Motor neuron (in vitro differentiated cells): ENCODE data around the gene GNG13. TPM values are rescaled to one million over a fixed set of nuclear protein-coding genes. Genes with fewer than 3 reads are reported as not detected.
"Not testable (repeated sequence)": the region's sequence is repeated elsewhere in the genome, so short reads cannot be mapped to it uniquely, and the experiment has no call there.

Experiments used
- ATAC-seq, 8 experiments: fragments of 200-7000 bp; cut with Tn5 transposase; replicated peaks in 6 of 8; 2 replicates each; pipeline ENCODE4 v1.8.0; 2021; ENCODE audit warnings: mild to moderate bottlenecking in 8 of 8, moderate library complexity in 8 of 8
- H3K27ac ChIP-seq, 2 donors: fragments of 250-450 bp; sonication (Bioruptor Pico); 2 replicates each; pipeline ENCODE4 v1.9.0; 2021; ENCODE audit warnings: antibody characterized with exemption in 2 of 2, mild to moderate bottlenecking in 2 of 2, moderate library complexity in 1 of 2
- H3K4me1 ChIP-seq, 2 donors: fragments of 250-450 bp; sonication (Bioruptor Pico); replicated peaks in 1 of 2; 2 replicates each; pipeline ENCODE4 v1.6.1; 2021; ENCODE audit warnings: antibody characterized with exemption in 2 of 2, mild to moderate bottlenecking in 2 of 2, moderate library complexity in 1 of 2
- H3K4me3 ChIP-seq, 5 donors: fragments of 250-450 bp; sonication (Bioruptor Pico); 2 replicates each; pipeline ENCODE4 v1.9.0; 2021; ENCODE audit warnings: antibody characterized with exemption in 5 of 5, mild to moderate bottlenecking in 5 of 5, moderate library complexity in 4 of 5
- WGBS, 10 experiments: fragments of 450-650 bp; shearing (Covaris generic); methylation state at CpG; one replicate each; pipeline ENCODE4 v1.0.0; 2022; 5-methylcytosine and 5-hydroxymethylcytosine counted together
- in situ Hi-C, 9 experiments: fragments of 400-800 bp; cut with MboI; loops; one replicate each; pipeline ENCODE4 v1.15.0; 2021; ENCODE audit warnings: low sequenced_read_pairs in 9 of 9, low pct_unique_long_range_greater_than_20kb in 2 of 9; ENCODE audit not compliant: unreplicated experiment in 9 of 9
- total RNA-seq, 8 experiments: library from RNA; unstranded; fragments of 300-600 nt; gene quantifications; 2 replicates each; pipeline versions ENCODE4 v1.2.3 to v1.2.4, GENCODE V29; 2022

GNG13 gene
- total RNA-seq, 8 experiments from 2014 or later = 0.56 to 2.8 (median 0.85) TPM; not detected in 3

- WGBS, 10 experiments = 60% methylated on average over 2 of the region's 17 CpGs; no CpG with 5 or more reads in 9 of the 10 experiments
- Histone ChIP-seq H3K4me3 (no peak overlapping the region), H3K4me1 (peaks cover 0 to 11% of the 10 kb centered on the region in 2 donors), H3K27ac (no peak overlapping the region)
- in situ Hi-C loops = no loop called here
- ATAC-seq = peak in 1 of 8 experiments; percentile 12
Measured at GRCh38 chr16:828891-829290, 28.4 kb upstream of the GNG13 start.

GRCh38 chr16:827513-827912, 27.0 kb upstream of the GNG13 start:
- H3K4me3 ChIP-seq = no peak overlapping the region
- H3K27ac ChIP-seq = no peak overlapping the region
- 0 to 100% (median 89%) methylated on average over 1 to 11 of the region's 24 CpGs; no CpG with 5 or more reads in 5 of the 10 experiments for WGBS, 10 experiments
- ATAC-seq = no peak
- in situ Hi-C loops = no loop called here
- peaks cover 0 to 11% of the 10 kb centered on the region in 2 donors for H3K4me1 ChIP-seq

DNA sequence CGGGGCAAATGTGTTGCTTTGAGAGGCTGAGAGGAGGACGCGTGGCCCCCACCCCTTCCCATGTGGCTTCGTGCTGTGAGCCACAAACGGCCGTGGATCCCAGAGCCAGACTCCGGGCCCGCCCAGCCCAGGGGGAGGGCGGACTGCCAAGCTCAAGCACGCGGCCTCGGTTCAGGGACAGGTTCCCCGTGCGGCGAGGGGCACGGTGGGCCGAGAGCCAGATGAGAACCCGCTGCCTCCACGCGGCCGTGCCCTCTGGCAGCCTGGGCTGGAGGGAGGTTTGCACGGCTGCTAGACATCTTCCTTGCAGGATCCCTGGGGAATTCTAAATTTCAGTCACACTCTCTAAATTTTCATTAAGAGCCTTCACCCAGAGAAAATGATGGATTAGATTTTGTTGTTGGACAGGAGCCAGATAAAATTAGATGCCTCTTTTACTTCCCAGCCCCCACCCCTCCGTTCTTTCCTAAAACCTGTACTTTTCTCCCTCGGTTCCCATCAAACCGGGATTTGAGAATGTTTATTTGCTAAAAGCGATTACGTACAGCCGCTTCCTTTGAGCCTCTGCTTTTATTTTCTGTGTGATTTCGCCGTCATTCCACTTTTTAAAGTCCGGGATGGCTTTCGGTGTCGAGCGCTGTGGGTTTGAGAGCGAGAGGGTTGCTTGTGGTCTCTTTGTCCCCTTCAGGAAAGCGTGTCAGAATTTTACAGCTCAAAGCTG, 25.0 kb upstream of the GNG13 start:
- WGBS, 10 experiments = 11 to 100% (median 70%) methylated on average over 1 to 18 of the region's 36 CpGs
- peak overlapping the region in 1 of 2 donors; percentile 28 for H3K27ac ChIP-seq
- H3K4me3 ChIP-seq = no peak overlapping the region
- in situ Hi-C loops = no loop called here
- peak; percentile 32 to 94 (median 72) for ATAC-seq
- H3K4me1 ChIP-seq = peaks cover 0 to 11% of the 10 kb centered on the region in 2 donors

DNA sequence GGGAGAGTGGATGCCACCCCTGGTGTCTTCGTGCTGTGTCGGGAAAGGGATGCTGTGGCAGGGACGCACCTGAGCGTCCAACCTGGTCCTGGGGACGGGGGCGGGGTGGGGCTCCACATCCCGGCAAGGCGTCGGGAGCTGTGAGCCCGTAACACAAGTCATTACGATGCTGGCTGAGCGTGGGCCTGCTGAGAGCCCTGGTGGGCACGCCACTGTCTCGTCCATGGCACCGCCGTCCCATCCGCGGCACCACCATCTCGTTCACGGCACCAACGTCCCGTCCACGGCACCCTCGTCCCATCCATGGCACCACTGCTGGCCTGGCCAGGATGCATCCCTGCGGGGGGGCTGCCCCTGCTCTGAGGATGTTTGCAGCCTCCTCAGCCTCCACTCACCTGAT, 24.1 kb upstream of the GNG13 start:
- ATAC-seq = no peak
- Histone ChIP-seq H3K4me3 (no peak overlapping the region), H3K4me1 (peaks cover 0 to 11% of the 10 kb centered on the region in 2 donors), H3K27ac (no peak overlapping the region)
- in situ Hi-C loops = loop anchor here in 5 of 9 experiments (25.0 kb wide), 1 partner anchor 238 kb away; the partner anchor contains the start of gene SSTR5 (in 5 of the 5)
- no CpG with 5 or more reads among the region's 25 CpGs for WGBS, 10 experiments

DNA sequence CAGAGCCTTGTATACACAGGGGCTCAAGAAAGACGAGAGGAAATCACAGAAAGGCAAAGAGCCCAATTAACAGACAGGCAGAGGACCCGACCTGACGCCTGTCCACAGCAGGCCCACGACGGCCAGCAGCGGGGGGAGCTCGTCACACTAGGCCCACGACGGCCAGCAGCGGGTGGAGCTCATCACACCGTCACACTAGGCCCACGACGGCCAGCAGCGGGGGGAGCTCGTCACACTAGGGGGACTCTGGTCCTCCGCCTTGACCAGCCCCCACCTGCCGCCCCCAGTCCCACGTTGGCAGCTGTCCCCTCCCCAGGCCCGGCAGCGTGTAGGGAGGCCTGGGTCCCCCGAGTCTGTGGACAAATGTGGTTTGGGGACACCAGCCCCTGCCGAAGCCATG, 23.7 kb upstream of the GNG13 start:
- H3K4me3 ChIP-seq = no peak overlapping the region
- no peak overlapping the region for H3K27ac ChIP-seq
- ATAC-seq = no peak
- WGBS, 10 experiments = 86% methylated on average over 11 of the region's 22 CpGs; no CpG with 5 or more reads in 9 of the 10 experiments
- H3K4me1 ChIP-seq = peaks cover 0 to 11% of the 10 kb centered on the region in 2 donors
- in situ Hi-C loops = loop anchor here in 5 of 9 experiments (25.0 kb wide), 1 partner anchor 238 kb away; the partner anchor contains the start of gene SSTR5 (in 5 of the 5)

DNA sequence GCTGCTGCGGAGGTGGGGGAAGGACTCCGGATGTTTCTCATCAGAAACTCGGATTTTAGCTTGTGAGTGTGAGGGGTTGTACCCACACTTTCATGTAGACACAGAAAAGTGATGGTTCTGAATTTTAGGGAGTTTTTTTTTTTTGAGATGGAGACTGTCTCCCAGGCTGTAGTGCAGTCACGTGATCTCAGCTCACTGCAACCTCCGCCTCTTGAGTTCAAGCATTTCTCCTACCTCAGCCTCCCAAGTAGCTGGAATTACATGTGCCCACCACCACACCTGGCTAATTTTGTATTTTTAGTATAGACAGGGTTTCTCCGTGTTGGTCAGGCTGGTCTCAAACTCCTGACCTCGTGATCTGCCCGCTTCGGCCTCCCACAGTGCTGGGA, 22.4 kb upstream of the GNG13 start:
- ATAC-seq = no peak
- WGBS, 10 experiments = 65 to 100% (median 84%) methylated on average over 1 to 6 of the region's 9 CpGs; no CpG with 5 or more reads in 4 of the 10 experiments
- Histone ChIP-seq H3K27ac (no peak overlapping the region), H3K4me3 (no peak overlapping the region), H3K4me1 (peaks cover 2 to 11% of the 10 kb centered on the region in 2 donors)
- in situ Hi-C loops = loop anchor here in 5 of 9 experiments (25.0 kb wide), 1 partner anchor 239 kb away; the partner anchor contains the start of gene SSTR5 (in 5 of the 5)

GRCh38 chr16:822174-822908, 21.8 kb upstream of the GNG13 start:
- WGBS, 10 experiments = 43 to 84% (median 69%) methylated on average over 2 to 11 of the region's 21 CpGs; no CpG with 5 or more reads in 6 of the 10 experiments
- Histone ChIP-seq H3K27ac (no peak overlapping the region), H3K4me1 (peaks cover 2 to 16% of the 10 kb centered on the region in 2 donors), H3K4me3 (no peak overlapping the region)
- ATAC-seq = peak in 1 of 8 experiments; percentile 33
- in situ Hi-C loops = loop anchor here in 5 of 9 experiments (25.0 kb wide), 1 partner anchor 240 kb away; the partner anchor contains the start of gene SSTR5 (in 5 of the 5)

- 58 to 82% (median 70%) methylated on average over 2 to 4 of the region's 13 CpGs; no CpG with 5 or more reads in 6 of the 10 experiments for WGBS, 10 experiments
- H3K4me3 ChIP-seq = no peak overlapping the region
- no peak for ATAC-seq
- no peak overlapping the region for H3K27ac ChIP-seq
- H3K4me1 ChIP-seq = peaks cover 2 to 21% of the 10 kb centered on the region in 2 donors
- in situ Hi-C loops = loop anchor here in 5 of 9 experiments (25.0 kb wide), 1 partner anchor 241 kb away; the partner anchor contains the start of gene SSTR5 (in 5 of the 5)
Measured at GRCh38 chr16:821751-822150, 21.2 kb upstream of the GNG13 start.

DNA sequence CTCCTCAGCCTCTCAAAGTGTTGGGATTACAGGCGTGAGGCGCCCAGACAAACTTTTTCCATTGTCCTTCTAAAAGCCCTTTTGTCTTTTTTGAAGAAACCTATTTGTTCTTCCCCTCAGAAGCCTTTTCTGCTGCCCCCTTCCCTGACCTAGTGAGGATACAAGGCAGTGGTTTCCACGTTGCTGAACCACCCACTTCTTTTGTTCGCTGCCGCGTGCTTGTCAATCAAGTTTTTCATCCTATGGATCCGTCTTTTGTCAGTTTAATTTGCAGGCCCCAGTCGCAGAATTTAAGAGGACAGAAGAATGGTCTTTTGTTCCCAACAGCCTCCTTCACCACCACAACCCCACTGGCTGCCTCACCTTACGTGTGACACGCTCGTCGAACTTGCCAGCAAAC, 20.2 kb upstream of the GNG13 start:
- WGBS, 10 experiments = 0 to 74% (median 42%) methylated on average over 1 to 10 of the region's 12 CpGs; no CpG with 5 or more reads in 2 of the 10 experiments
- Histone ChIP-seq H3K4me3 (no peak overlapping the region), H3K27ac (no peak overlapping the region), H3K4me1 (peaks cover 2 to 18% of the 10 kb centered on the region in 2 donors)
- in situ Hi-C loops = loop anchor here in 5 of 9 experiments (25.0 kb wide), 1 partner anchor 242 kb away; the partner anchor contains the start of gene SSTR5 (in 5 of the 5)
- ATAC-seq = peak in 1 of 8 experiments; percentile 57

DNA sequence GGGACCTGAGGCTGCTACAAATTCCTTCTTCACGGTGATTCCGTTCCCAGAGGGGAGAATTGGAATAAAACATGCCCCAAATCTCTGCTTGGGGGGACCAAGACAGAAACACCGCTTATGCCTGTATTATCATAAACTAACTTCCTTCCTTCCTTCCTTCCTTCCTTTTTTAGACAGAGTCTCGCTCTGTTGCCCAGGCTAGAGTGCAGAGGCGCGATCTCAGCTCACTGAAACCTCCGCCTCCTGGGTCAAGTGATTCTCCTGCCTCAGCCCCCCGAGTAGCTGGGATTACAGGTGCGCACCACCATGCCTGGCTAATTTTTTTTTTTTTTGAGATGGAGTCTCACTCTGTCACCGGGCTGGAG, 19.5 kb upstream of the GNG13 start:
- in situ Hi-C loops = loop anchor here in 5 of 9 experiments (25.0 kb wide), 1 partner anchor 242 kb away; the partner anchor contains the start of gene SSTR5 (in 5 of the 5)
- not testable (repeated sequence) for H3K27ac ChIP-seq, ATAC-seq, H3K4me3 ChIP-seq
- H3K4me1 ChIP-seq = peaks cover 2 to 11% of the 10 kb centered on the region in 2 donors
- WGBS, 10 experiments = 52 to 94% (median 82%) methylated on average over 2 to 6 of the region's 10 CpGs; no CpG with 5 or more reads in 3 of the 10 experiments

DNA sequence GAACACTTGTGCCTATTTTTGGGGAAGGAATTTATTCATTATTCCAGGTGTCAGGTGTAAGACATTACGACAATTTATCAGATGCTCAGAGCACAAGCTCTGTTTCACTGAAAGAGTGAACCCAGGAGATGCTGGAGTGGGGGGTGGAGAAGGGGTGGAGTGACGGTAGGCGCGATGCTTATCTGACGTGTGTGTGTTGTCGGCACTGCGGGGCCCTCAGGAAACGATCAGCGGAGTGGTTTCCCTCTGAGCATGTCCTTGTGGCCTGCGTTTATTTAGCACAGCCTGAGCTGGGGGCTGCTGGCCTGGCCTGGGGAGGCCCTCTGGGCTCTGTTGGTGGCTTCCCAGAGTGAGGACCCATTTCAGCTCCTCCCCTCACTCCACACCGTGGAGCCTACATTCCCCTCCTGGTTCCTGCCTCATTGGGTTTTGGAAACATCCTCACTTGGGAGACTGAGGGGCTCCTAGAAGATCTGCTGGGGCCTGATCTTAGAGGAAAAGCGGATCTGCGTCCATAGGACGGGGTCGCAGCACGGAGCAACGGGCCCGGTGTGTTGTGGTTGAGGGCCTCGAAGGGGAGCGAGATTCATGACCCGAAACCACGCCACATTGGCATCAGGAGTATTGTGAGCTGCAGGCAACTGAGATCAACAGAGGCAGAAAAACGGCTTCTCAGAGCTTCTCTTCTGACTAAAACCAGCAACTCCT, 19.0 kb upstream of the GNG13 start:
- WGBS, 10 experiments = 17 to 93% (median 74%) methylated on average over 1 to 14 of the region's 23 CpGs; no CpG with 5 or more reads in 1 of the 10 experiments
- ATAC-seq = no peak
- Histone ChIP-seq H3K4me3 (no peak overlapping the region), H3K27ac (no peak overlapping the region), H3K4me1 (peaks cover 2 to 9% of the 10 kb centered on the region in 2 donors)
- in situ Hi-C loops = loop anchor here in 8 of 9 experiments (10.0 to 25.0 kb wide), 4 partner anchors 235 to 255 kb away; partner anchors contain the start of gene SSTR5 (in 6 of the 8)

DNA sequence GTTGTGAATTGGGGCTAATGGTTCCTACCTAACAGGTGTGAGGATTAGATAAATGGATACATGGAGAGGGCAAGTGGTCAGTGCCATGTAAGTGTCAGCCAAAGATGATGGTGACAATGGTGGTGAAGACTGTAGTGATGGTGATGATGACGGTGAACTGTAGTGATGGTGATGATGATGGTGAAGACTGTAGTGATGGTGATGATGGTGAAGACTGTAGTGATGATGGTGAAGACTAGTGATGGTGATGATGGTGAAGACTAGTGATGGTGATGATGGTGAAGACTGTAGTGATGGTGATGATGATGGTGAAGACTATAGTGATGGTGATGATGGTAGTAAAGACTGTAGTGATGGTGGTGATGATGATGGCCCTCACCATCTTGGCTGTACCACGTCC, 18.1 kb upstream of the GNG13 start:
- in situ Hi-C loops = loop anchor here in 8 of 9 experiments (10.0 to 25.0 kb wide), 4 partner anchors 236 to 256 kb away; partner anchors contain the start of gene SSTR5 (in 6 of the 8)
- ATAC-seq = no peak
- Histone ChIP-seq H3K27ac (no peak overlapping the region), H3K4me1 (peaks cover 7 to 9% of the 10 kb centered on the region in 2 donors), H3K4me3 (no peak overlapping the region)
- 43 to 89% (median 71%) methylated on average over 1 to 2 of the region's 2 CpGs; no CpG with 5 or more reads in 4 of the 10 experiments for WGBS, 10 experiments
